ENCODE measurements around the gene NUBP1.

Gene NUBP1

DNA sequence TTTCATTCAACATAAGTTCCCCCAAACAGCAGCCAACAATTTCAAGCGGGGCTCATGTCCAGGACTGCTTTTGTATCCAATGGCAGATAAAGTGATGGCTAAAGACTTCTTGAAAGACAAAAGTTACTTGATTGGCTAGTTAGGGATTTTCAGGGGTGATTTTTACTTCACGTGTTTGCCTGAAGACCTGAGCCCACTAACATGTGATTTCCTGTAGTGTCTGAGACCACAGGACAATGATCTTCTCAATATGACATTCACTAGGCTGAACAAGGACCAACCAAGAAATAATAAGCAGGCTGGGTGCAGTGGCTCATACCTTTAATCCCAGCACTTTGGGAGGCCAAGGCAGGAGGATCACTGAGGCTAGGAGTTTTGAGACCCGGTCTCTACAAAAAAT lies 64.6 kb downstream of the NUBP1 start:
- Histone ChIP-seq H2BK15ac (replicated peaks; ENCODE audit: low read depth) (no peak overlapping the region), H3K4ac (ENCODE audit: low read depth, low read length) (no peak overlapping the region), H4K8ac (ENCODE audit: low read depth, low read length) (no peak overlapping the region), H3K27ac (ENCODE audit: low read depth, low read length) (no peak overlapping the region), H3K79me1 (ENCODE audit: low read length) (no peaks in the 10 kb centered on the region), H3K4me1 (ENCODE audit: control insufficient read depth, low read depth, low read length) (no peaks in the 10 kb centered on the region), H3K9ac (ENCODE audit: low read length) (no peak overlapping the region), H3K79me2 (ENCODE audit: control insufficient read depth, insufficient read depth, low read length) (no peaks in the 10 kb centered on the region), H3K4me2 (ENCODE audit: low read length) (no peak overlapping the region), H3K36me3 (ENCODE audit: control insufficient read depth, insufficient read depth, low read length) (no peaks in the 10 kb centered on the region), H3K56ac (ENCODE audit: low read length) (no peak overlapping the region), H3K4me3 (ENCODE audit: low read length) (no peak overlapping the region), H4K5ac (ENCODE audit: low read length) (no peak overlapping the region), H2BK120ac (ENCODE audit: low read depth, low read length) (no peak overlapping the region), H3K27me3 (ENCODE audit: insufficient read depth, low read length, poor library complexity) (no peaks in the 10 kb centered on the region), H2BK5ac (ENCODE audit: low read length) (no peak overlapping the region), H3K23ac (ENCODE audit: low read length) (no peak overlapping the region), H2AK5ac (ENCODE audit: low read length) (no peak overlapping the region), H3K18ac (ENCODE audit: low read length) (no peak overlapping the region)
- DNase-seq, result no peak
- no CpG with 5 or more reads among the region's 3 CpGs for WGBS (ENCODE audit: extremely low coverage, insufficient coverage, low lambda C conversion rate)

DNA sequence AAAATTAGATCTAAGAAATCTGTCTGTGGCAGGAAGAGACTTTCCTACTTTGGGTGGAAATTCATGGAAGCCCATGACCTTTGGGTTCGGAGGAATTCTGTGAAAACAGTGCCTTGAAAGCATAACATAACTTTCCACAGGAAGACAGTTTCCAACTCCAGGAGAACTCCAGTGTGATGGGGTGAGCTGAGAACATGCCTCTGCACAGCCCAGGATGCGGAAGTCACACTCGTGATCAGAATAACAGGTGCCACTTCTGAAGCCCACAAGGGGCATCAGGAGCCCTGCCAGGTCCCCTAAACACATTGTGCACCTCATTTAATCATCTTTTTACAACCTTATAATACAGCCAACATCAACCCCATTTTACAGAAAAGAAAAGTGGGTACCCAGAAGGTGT lies 65.2 kb downstream of the NUBP1 start:
- Histone ChIP-seq H3K23ac (ENCODE audit: low read length) (no peak overlapping the region), H2BK5ac (ENCODE audit: low read length) (no peak overlapping the region), H4K5ac (ENCODE audit: low read length) (no peak overlapping the region), H3K4ac (ENCODE audit: low read depth, low read length) (no peak overlapping the region), H3K56ac (ENCODE audit: low read length) (no peak overlapping the region), H3K79me2 (ENCODE audit: control insufficient read depth, insufficient read depth, low read length) (no peaks in the 10 kb centered on the region), H3K27me3 (ENCODE audit: insufficient read depth, low read length, poor library complexity) (no peaks in the 10 kb centered on the region), H3K4me3 (ENCODE audit: low read length) (no peak overlapping the region), H2BK15ac (replicated peaks; ENCODE audit: low read depth) (no peak overlapping the region), H3K79me1 (ENCODE audit: low read length) (no peaks in the 10 kb centered on the region), H4K8ac (ENCODE audit: low read depth, low read length) (no peak overlapping the region), H3K27ac (ENCODE audit: low read depth, low read length) (no peak overlapping the region), H3K36me3 (ENCODE audit: control insufficient read depth, insufficient read depth, low read length) (no peaks in the 10 kb centered on the region), H2AK5ac (ENCODE audit: low read length) (no peak overlapping the region), H3K9ac (ENCODE audit: low read length) (no peak overlapping the region), H3K18ac (ENCODE audit: low read length) (no peak overlapping the region), H2BK120ac (ENCODE audit: low read depth, low read length) (no peak overlapping the region), H3K4me2 (ENCODE audit: low read length) (no peak overlapping the region), H3K4me1 (ENCODE audit: control insufficient read depth, low read depth, low read length) (no peaks in the 10 kb centered on the region)
- WGBS (ENCODE audit: extremely low coverage, insufficient coverage, low lambda C conversion rate), result no CpG with 5 or more reads among the region's 3 CpGs
- no peak for DNase-seq

DNA sequence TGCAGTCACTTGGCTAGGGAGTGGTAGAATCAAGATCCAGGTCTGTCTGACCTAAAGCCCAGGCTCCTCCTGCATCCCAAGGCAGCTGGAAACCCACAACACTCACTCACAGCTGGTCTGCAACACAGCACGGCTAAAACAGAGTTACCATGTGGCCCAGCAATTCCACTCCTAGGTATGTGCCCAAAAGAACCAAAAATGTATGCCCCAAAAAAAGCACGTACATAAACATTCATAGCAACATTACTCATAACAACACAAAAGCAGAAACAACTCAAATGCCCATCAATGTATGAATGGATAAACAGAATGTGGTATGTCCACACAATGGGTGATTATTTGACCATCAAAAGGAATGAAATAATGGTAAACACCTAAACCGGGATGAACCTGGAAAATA lies 66.1 kb downstream of the NUBP1 start:
- Histone ChIP-seq H3K4me1 (ENCODE audit: control insufficient read depth, low read depth, low read length) (no peaks in the 10 kb centered on the region), H3K27me3 (ENCODE audit: insufficient read depth, low read length, poor library complexity) (no peaks in the 10 kb centered on the region), H3K4me3 (ENCODE audit: low read length) (no peak overlapping the region), H3K36me3 (ENCODE audit: control insufficient read depth, insufficient read depth, low read length) (no peaks in the 10 kb centered on the region), H3K56ac (ENCODE audit: low read length) (no peak overlapping the region), H2BK15ac (replicated peaks; ENCODE audit: low read depth) (no peak overlapping the region), H3K79me2 (ENCODE audit: control insufficient read depth, insufficient read depth, low read length) (no peaks in the 10 kb centered on the region), H3K18ac (ENCODE audit: low read length) (no peak overlapping the region), H4K8ac (ENCODE audit: low read depth, low read length) (no peak overlapping the region), H2BK120ac (ENCODE audit: low read depth, low read length) (no peak overlapping the region), H2AK5ac (ENCODE audit: low read length) (no peak overlapping the region), H4K5ac (ENCODE audit: low read length) (no peak overlapping the region), H3K4me2 (ENCODE audit: low read length) (no peak overlapping the region), H3K4ac (ENCODE audit: low read depth, low read length) (no peak overlapping the region), H3K27ac (ENCODE audit: low read depth, low read length) (no peak overlapping the region), H3K23ac (ENCODE audit: low read length) (no peak overlapping the region), H3K9ac (ENCODE audit: low read length) (no peak overlapping the region), H3K79me1 (ENCODE audit: low read length) (no peaks in the 10 kb centered on the region), H2BK5ac (ENCODE audit: low read length) (no peak overlapping the region)
- no CpG with 5 or more reads among the region's 3 CpGs for WGBS (ENCODE audit: extremely low coverage, insufficient coverage, low lambda C conversion rate)
- DNase-seq, result no peak

DNA sequence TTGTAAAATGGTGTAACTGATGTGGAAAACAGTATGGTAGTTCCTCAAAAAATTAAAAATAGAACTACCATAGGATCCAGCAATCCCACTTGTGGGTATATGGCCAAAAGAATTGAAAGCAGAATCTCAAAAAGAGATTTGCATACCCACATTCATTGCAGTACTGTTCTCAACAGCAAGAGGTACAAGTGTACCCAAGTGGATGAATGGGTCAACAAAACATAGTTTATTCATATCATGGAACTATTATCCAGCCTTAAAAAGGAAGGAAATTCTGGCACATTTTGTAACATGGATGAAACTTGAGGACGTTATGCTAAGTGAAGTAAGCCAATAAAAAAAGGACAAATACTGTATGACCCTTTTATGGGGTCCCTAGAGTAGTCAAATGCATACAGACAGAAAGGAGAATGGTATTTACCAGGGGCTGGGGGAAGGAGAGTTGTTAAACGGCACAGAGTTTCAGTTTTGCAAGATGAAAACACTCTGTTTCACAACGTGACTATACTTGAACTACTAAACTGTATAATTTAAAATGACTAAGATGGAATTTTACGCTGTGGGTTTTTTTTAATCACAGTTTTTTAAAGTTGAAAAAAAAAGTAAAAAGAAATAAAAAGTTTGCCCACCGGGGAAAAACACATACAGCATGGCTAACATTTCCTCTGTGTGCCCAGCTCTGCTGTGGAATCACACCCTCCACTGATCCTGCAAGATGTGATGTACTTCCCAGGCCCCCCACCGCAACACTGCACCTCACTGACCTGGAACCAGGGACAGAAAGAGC lies 68.9 kb downstream of the NUBP1 start:
- Histone ChIP-seq H3K18ac (ENCODE audit: low read length) (no peak overlapping the region), H2BK5ac (ENCODE audit: low read length) (no peak overlapping the region), H4K8ac (ENCODE audit: low read depth, low read length) (no peak overlapping the region), H3K27ac (ENCODE audit: low read depth, low read length) (no peak overlapping the region), H2BK120ac (ENCODE audit: low read depth, low read length) (no peak overlapping the region), H3K9ac (ENCODE audit: low read length) (no peak overlapping the region), H2AK5ac (ENCODE audit: low read length) (no peak overlapping the region), H3K4me3 (ENCODE audit: low read length) (no peak overlapping the region), H3K4me1 (ENCODE audit: control insufficient read depth, low read depth, low read length) (no peaks in the 10 kb centered on the region), H3K79me2 (ENCODE audit: control insufficient read depth, insufficient read depth, low read length) (no peaks in the 10 kb centered on the region), H3K4me2 (ENCODE audit: low read length) (no peak overlapping the region), H3K23ac (ENCODE audit: low read length) (no peak overlapping the region), H3K27me3 (ENCODE audit: insufficient read depth, low read length, poor library complexity) (no peaks in the 10 kb centered on the region), H3K36me3 (ENCODE audit: control insufficient read depth, insufficient read depth, low read length) (no peaks in the 10 kb centered on the region), H2BK15ac (replicated peaks; ENCODE audit: low read depth) (no peak overlapping the region), H3K79me1 (ENCODE audit: low read length) (no peaks in the 10 kb centered on the region), H3K4ac (ENCODE audit: low read depth, low read length) (no peak overlapping the region), H4K5ac (ENCODE audit: low read length) (no peak overlapping the region), H3K56ac (ENCODE audit: low read length) (no peak overlapping the region)
- no peak for DNase-seq
- no CpG with 5 or more reads among the region's 6 CpGs for WGBS (ENCODE audit: extremely low coverage, insufficient coverage, low lambda C conversion rate)

DNA sequence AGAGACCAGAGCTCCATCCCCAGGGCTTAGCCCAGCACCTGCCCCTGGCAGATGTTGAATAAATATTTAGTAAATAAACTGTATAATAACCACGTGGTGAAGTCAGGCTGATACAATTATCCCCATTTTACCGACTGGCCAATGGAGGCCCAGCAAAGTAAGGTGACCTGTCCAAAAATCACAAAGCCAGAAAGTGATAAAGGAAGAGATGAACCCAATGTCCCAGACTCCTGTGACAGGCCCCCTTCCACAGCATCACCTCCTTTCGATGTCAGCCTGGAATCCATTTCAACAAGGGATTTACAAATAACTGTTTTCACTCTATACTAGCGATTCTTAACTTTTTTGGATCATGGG lies 69.4 kb downstream of the NUBP1 start:
- H3K4ac ChIP-seq (ENCODE audit: low read depth, low read length), result no peak overlapping the region
- H3K27ac ChIP-seq (ENCODE audit: low read depth, low read length), result no peak overlapping the region
- no peak overlapping the region for H4K8ac ChIP-seq (ENCODE audit: low read depth, low read length)
- no peaks in the 10 kb centered on the region for H3K4me1 ChIP-seq (ENCODE audit: control insufficient read depth, low read depth, low read length)
- no peak overlapping the region for H3K18ac ChIP-seq (ENCODE audit: low read length)
- no peak overlapping the region for H2BK15ac ChIP-seq (replicated peaks; ENCODE audit: low read depth)
- H3K36me3 ChIP-seq (ENCODE audit: control insufficient read depth, insufficient read depth, low read length), result no peaks in the 10 kb centered on the region
- H3K4me3 ChIP-seq (ENCODE audit: low read length), result no peak overlapping the region
- no CpG with 5 or more reads among the region's 4 CpGs for WGBS (ENCODE audit: extremely low coverage, insufficient coverage, low lambda C conversion rate)
- H3K4me2 ChIP-seq (ENCODE audit: low read length), result no peak overlapping the region
- no peaks in the 10 kb centered on the region for H3K79me2 ChIP-seq (ENCODE audit: control insufficient read depth, insufficient read depth, low read length)
- H4K5ac ChIP-seq (ENCODE audit: low read length), result no peak overlapping the region
- no peak for DNase-seq
- H3K56ac ChIP-seq (ENCODE audit: low read length), result no peak overlapping the region
- no peak overlapping the region for H2BK120ac ChIP-seq (ENCODE audit: low read depth, low read length)
- no peaks in the 10 kb centered on the region for H3K79me1 ChIP-seq (ENCODE audit: low read length)
- no peak overlapping the region for H2AK5ac ChIP-seq (ENCODE audit: low read length)
- no peak overlapping the region for H2BK5ac ChIP-seq (ENCODE audit: low read length)
- no peaks in the 10 kb centered on the region for H3K27me3 ChIP-seq (ENCODE audit: insufficient read depth, low read length, poor library complexity)
- H3K23ac ChIP-seq (ENCODE audit: low read length), result no peak overlapping the region
- H3K9ac ChIP-seq (ENCODE audit: low read length), result no peak overlapping the region

DNA sequence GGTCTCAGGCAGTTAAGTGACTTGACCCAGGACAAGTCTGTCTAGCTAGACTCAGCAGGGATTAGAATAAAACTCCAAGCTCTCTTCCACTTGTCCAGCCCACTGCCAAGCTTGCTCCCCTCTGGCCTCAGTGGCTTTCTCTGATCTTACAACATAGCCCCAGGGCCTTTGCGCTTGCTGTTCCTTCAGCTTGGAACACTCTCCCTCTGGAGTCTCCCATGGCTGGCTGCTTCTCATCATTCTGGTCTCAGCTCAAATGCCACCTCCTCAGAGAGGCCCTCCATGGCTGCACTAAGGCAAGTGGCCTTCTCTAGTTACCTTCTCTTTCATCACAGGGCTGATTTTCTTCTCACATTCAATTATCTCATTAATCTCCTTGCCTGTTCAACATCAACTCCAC lies 73.9 kb downstream of the NUBP1 start:
- Histone ChIP-seq H2AK5ac (ENCODE audit: low read length) (no peak overlapping the region), H4K5ac (ENCODE audit: low read length) (no peak overlapping the region), H3K36me3 (ENCODE audit: control insufficient read depth, insufficient read depth, low read length) (no peaks in the 10 kb centered on the region), H3K4ac (ENCODE audit: low read depth, low read length) (no peak overlapping the region), H3K27me3 (ENCODE audit: insufficient read depth, low read length, poor library complexity) (no peaks in the 10 kb centered on the region), H2BK15ac (replicated peaks; ENCODE audit: low read depth) (no peak overlapping the region), H4K8ac (ENCODE audit: low read depth, low read length) (no peak overlapping the region), H3K9ac (ENCODE audit: low read length) (no peak overlapping the region), H3K4me3 (ENCODE audit: low read length) (no peak overlapping the region), H3K79me2 (ENCODE audit: control insufficient read depth, insufficient read depth, low read length) (no peaks in the 10 kb centered on the region), H3K18ac (ENCODE audit: low read length) (no peak overlapping the region), H3K4me1 (ENCODE audit: control insufficient read depth, low read depth, low read length) (no peaks in the 10 kb centered on the region), H3K56ac (ENCODE audit: low read length) (no peak overlapping the region), H3K4me2 (ENCODE audit: low read length) (no peak overlapping the region), H3K27ac (ENCODE audit: low read depth, low read length) (no peak overlapping the region), H3K79me1 (ENCODE audit: low read length) (no peaks in the 10 kb centered on the region), H3K23ac (ENCODE audit: low read length) (no peak overlapping the region), H2BK120ac (ENCODE audit: low read depth, low read length) (no peak overlapping the region), H2BK5ac (ENCODE audit: low read length) (no peak overlapping the region)
- no peak for DNase-seq
- WGBS (ENCODE audit: extremely low coverage, insufficient coverage, low lambda C conversion rate), result no CpG with 5 or more reads among the region's 1 CpG

Data from mesendoderm (in vitro differentiated cells).